Lower lobe of right lung (tissue), 2 donors: ENCODE data around the gene NFASC. TPM values are rescaled to one million over a fixed set of nuclear protein-coding genes. Genes with fewer than 3 reads are reported as not detected.

Experiments
- ATAC-seq, 2 donors: fragments of 200-7000 bp; cut with Tn5 transposase; one replicate each; pipeline ENCODE4 v1.9.1; 2020 to 2022; ENCODE audit warnings: mild to moderate bottlenecking in 2 of 2, moderate library complexity in 2 of 2
- DNase-seq: peaks from one replicate; pipeline ENCODE4 v3.0.0-alpha.2; 2020
- H3K27ac ChIP-seq: fragments of 200-600 bp; one replicate; pipeline ENCODE4 v1.8.0; 2022
- H3K27me3 ChIP-seq: fragments of 200-600 bp; one replicate; pipeline ENCODE4 v1.8.0; 2022; ENCODE audit warnings: low read depth
- H3K36me3 ChIP-seq: fragments of 200-600 bp; one replicate; pipeline ENCODE4 v1.8.0; 2022; ENCODE audit warnings: mild to moderate bottlenecking
- H3K4me1 ChIP-seq: fragments of 200-600 bp; one replicate; pipeline ENCODE4 v1.8.0; 2022
- H3K4me3 ChIP-seq: fragments of 200-600 bp; one replicate; pipeline ENCODE4 v1.8.0; 2022; ENCODE audit warnings: mild to moderate bottlenecking
- H3K9me3 ChIP-seq: fragments of 200-600 bp; one replicate; pipeline ENCODE4 v1.8.0; 2022
- CTCF ChIP-seq: fragments of 200-600 bp; IDR thresholded peaks from one replicate; pipeline ENCODE4 v1.8.0; 2022; ENCODE audit warnings: antibody characterized with exemption, mild to moderate bottlenecking
- intact Hi-C: fragments of 100-400 bp; cut with DNase I; formaldehyde crosslinking; loops from one replicate; pipeline ENCODE4 v1.11.0; 2022
- total RNA-seq: library from RNA; stranded (reverse); fragmentation: NEBNext Ultra II Directional; extraction: Animal tissue kit (Norgen Biotek cat#: 25700); gene quantifications from one replicate; pipeline ENCODE4 v1.2.1, GENCODE V29; 2021
- donor health status: DM: no; HTN: yes; CAD: no; lungs with severe emphysema.

NFASC gene
- total RNA-seq, 1 donor from 2014 or later = 12.2 TPM

DNA sequence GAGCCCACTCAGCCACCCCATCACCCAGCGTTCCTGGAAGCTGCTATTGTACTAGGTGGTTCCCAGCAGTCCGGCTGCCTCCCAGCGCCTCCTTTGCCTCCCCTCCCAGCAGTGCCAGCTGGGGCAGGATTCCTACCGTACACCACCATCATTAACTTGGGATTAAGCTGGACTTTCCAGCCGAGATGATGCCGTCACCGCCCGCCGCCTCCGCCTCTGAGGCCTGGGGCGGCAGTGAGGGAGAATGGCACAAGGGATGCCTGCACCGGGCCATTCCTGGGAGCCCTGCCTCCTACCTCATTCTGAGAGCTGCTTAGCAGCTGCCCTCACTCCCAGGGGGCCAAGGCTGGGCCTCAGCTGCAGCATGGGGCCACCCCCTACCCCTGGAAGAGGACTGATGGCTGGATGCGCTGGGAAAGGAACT is 185.5 kb downstream of the NFASC start:
- H3K4me1 ChIP-seq = no peaks in the 10 kb centered on the region
- no peak overlapping the region for H3K4me3 ChIP-seq
- H3K27ac ChIP-seq = no peak overlapping the region
- TF ChIP-seq CTCF = no peak
- no peaks in the 10 kb centered on the region for H3K9me3 ChIP-seq
- no peak for ATAC-seq
- intact Hi-C loops = no loop called here
- no peaks in the 10 kb centered on the region for H3K36me3 ChIP-seq
- no peaks in the 10 kb centered on the region for H3K27me3 ChIP-seq
- no peak for DNase-seq

- intact Hi-C loops = no loop called here
- DNase-seq = no peak
- Histone ChIP-seq H3K4me1 (no peaks in the 10 kb centered on the region), H3K36me3 (no peaks in the 10 kb centered on the region), H3K4me3 (no peak overlapping the region), H3K9me3 (no peaks in the 10 kb centered on the region), H3K27ac (no peak overlapping the region), H3K27me3 (no peaks in the 10 kb centered on the region)
- no peak for ATAC-seq
- no peak for TF ChIP-seq CTCF
These were observed 186.4 kb downstream of the NFASC start for GRCh38 chr1:205056956-205057568.

GRCh38 chr1:205057808-205058575 is 187.3 kb downstream of the NFASC start:
- Histone ChIP-seq H3K36me3 (no peaks in the 10 kb centered on the region), H3K4me1 (no peaks in the 10 kb centered on the region), H3K27me3 (no peaks in the 10 kb centered on the region), H3K27ac (no peak overlapping the region), H3K9me3 (no peaks in the 10 kb centered on the region), H3K4me3 (no peak overlapping the region)
- no peak for TF ChIP-seq CTCF
- intact Hi-C loops = no loop called here
- no peak for ATAC-seq
- DNase-seq = no peak

DNA sequence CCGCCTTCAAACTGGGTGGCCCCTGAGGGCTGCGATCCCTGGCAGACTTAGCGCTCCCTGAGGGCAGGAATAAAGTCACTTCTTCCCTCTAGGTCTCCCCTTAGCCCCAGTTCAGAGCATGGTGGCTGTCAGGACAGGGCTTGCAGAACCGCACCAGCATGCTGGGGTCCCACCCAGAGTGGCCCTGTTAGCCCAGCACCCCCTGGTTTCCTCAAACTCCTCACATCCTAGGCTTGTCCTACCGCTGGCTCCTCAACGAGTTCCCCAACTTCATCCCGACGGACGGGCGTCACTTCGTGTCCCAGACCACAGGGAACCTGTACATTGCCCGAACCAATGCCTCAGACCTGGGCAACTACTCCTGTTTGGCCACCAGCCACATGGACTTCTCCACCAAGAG is 188.2 kb downstream of the NFASC start:
- TF ChIP-seq CTCF = no peak
- ATAC-seq = no peak
- H3K27me3 ChIP-seq = no peaks in the 10 kb centered on the region
- H3K27ac ChIP-seq = no peak overlapping the region
- no peaks in the 10 kb centered on the region for H3K4me1 ChIP-seq
- no peaks in the 10 kb centered on the region for H3K36me3 ChIP-seq
- DNase-seq = no peak
- intact Hi-C loops = no loop called here
- H3K9me3 ChIP-seq = no peaks in the 10 kb centered on the region
- no peak overlapping the region for H3K4me3 ChIP-seq

DNA sequence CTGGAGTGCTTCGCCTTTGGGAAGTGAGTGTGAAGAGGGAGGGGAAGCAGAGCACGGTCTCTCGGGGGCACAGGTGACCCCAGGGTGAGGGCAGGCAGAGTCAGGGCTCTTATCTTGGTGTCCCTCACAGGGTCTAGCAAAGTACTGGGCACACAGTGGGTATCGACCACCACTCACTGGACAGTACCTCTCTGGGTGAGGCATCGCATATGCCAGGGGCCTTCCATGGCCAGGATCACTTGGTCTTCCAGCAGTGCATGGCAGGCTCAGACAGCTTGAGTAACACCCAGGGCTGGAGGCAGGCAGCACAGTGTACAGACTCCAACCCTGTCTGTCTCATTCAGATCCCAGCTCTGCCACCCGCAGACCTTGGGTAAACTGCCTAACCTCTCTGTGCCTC is 189.0 kb downstream of the NFASC start:
- no peaks in the 10 kb centered on the region for H3K4me1 ChIP-seq
- no peaks in the 10 kb centered on the region for H3K27me3 ChIP-seq
- no peak for TF ChIP-seq CTCF
- no peak for DNase-seq
- ATAC-seq = no peak
- H3K36me3 ChIP-seq = no peaks in the 10 kb centered on the region
- intact Hi-C loops = no loop called here
- H3K4me3 ChIP-seq = no peak overlapping the region
- H3K9me3 ChIP-seq = no peaks in the 10 kb centered on the region
- no peak overlapping the region for H3K27ac ChIP-seq
